ENCODE data around the gene OR2AT4. TPM values are rescaled to one million over a fixed set of nuclear protein-coding genes. Genes with fewer than 3 reads are reported as not detected.
A peak's percentile ranks its signal among the peaks of the same experiment; 100 is the strongest.

The OR2AT4 gene
- total RNA-seq, 1 donor from 2014 or later: not detected

DNA sequence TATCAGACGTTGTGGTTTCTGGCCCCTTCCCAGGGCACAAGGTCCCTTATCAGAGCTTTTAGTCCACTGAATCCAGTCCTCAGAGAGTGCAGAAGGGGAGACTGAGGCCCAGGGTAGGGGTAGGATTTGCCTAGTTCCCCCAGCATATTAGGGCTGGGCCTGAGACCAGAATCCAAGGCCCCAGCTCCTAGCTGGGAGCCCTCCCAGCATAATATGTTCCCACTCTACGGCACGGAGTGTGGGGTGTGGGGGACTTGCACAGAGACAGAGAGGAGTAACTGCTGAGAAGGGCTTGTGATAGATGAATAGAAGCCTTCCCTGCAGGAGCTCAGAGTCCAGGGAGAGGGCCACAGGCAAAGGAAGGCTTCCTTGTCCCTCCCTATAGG lies 64.1 kb downstream of the OR2AT4 start:
- Histone ChIP-seq H3K36me3 (no peaks in the 10 kb centered on the region), H3K27me3 (ENCODE audit: low read depth) (no peaks in the 10 kb centered on the region), H3K4me1 (no peaks in the 10 kb centered on the region), H3K27ac (replicated peaks) (no peak overlapping the region), H3K4me3 (no peak overlapping the region), H3K9me3 (replicated peaks) (no peaks in the 10 kb centered on the region)
- DNase-seq: no peak
- TF ChIP-seq, protein P1, sequence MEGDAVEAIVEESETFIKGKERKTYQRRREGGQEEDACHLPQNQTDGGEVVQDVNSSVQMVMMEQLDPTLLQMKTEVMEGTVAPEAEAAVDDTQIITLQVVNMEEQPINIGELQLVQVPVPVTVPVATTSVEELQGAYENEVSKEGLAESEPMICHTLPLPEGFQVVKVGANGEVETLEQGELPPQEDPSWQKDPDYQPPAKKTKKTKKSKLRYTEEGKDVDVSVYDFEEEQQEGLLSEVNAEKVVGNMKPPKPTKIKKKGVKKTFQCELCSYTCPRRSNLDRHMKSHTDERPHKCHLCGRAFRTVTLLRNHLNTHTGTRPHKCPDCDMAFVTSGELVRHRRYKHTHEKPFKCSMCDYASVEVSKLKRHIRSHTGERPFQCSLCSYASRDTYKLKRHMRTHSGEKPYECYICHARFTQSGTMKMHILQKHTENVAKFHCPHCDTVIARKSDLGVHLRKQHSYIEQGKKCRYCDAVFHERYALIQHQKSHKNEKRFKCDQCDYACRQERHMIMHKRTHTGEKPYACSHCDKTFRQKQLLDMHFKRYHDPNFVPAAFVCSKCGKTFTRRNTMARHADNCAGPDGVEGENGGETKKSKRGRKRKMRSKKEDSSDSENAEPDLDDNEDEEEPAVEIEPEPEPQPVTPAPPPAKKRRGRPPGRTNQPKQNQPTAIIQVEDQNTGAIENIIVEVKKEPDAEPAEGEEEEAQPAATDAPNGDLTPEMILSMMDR (IDR thresholded peaks at IDR 0.05; ENCODE audit: borderline replicate concordance): no peak
- intact Hi-C loops (cut with micrococcal nuclease): loop anchor here (5.0 kb wide), 1 partner anchor 100 kb away; no protein-coding TSS in a partner anchor

DNA sequence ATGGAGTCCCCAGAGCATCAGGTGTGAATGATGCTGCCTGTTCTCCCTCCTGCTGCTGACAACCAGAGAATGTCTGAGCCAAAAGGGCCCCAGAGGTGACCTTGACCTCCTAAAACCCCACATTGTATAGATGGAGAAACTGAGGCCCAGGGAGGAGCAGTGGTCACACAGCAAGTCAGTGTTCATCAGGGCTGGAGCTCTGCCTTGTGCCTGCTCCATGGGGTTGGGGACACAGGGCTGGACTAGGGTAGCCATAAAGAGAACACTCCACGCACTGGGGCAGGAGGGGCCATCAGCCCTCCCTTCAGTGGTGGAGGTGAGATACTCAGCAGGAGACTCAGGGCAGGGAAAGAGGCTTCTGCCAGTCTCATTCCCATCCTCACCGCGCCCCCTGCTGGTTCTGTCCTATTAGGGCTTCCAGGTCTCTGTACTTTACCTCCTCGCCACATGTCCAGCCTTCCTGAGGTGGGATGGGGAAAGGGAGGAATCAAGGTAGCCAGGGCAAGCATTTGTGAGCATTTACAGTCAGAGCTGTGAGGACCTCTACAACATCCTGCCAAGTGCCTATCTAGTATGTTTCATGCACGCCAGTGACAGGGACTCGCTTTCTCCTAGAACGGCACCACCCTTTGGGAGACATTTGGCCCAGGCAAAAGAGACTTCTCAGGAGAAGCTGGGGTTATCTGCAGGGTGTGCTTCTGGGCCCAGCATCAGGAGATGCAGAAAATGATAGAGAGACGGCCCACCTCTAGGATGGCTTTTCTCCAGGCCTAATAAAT lies 64.7 kb downstream of the OR2AT4 start:
- Histone ChIP-seq H3K27ac (replicated peaks) (no peak overlapping the region), H3K27me3 (ENCODE audit: low read depth) (no peaks in the 10 kb centered on the region), H3K4me3 (no peak overlapping the region), H3K36me3 (no peaks in the 10 kb centered on the region), H3K9me3 (replicated peaks) (no peaks in the 10 kb centered on the region), H3K4me1 (no peaks in the 10 kb centered on the region)
- intact Hi-C loops (cut with micrococcal nuclease): loop anchor here (5.0 kb wide), 1 partner anchor 100 kb away; no protein-coding TSS in a partner anchor
- DNase-seq: peak; percentile 70
- TF ChIP-seq, protein P1 (IDR thresholded peaks at IDR 0.05; ENCODE audit: borderline replicate concordance): peak; percentile 80

Other genes starting within 250 kb of the OR2AT4 start
- 7.0 TPM for gene XRRA1, start 147.8 kb downstream of the OR2AT4 start, total RNA-seq
- 103 TPM for gene SPCS2, start 147.6 kb downstream of the OR2AT4 start, total RNA-seq
- gene NEU3, start 107.9 kb downstream of the OR2AT4 start, total RNA-seq: 9.9 TPM
- gene SLCO2B1, start 54.2 kb upstream of the OR2AT4 start, total RNA-seq: 22.7 TPM
- gene TPBGL, start 143.9 kb upstream of the OR2AT4 start, total RNA-seq: 0.16 TPM